ENCODE results near the gene TJP1. TPM values are rescaled to one million over a fixed set of nuclear protein-coding genes. Genes with fewer than 3 reads are reported as not detected.
"Not testable (repeated sequence)": the region's sequence is repeated elsewhere in the genome, so short reads cannot be mapped to it uniquely, and the experiment has no call there.

The TJP1 gene
- total RNA-seq, 1 donor from 2014 or later, result 142 TPM

DNA sequence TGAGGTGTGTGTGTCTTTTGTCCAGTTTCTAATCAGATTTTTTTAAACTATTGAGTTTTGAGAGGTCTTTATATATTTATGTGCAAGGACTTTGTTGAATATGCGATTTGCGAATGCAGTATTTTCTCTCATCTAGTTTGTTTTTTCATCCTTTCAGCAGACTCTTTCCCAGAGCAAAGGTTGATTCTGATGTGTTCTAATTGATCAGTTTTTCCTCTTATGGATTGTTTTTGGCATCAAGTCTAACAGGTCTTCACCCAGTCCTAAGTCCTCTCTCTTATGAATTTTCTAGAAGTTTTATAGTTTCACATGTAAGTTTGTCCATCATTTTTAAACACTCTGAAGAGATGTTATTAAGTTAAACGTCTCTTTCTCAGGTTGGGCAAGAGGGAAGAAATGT, 17.8 kb upstream of the TJP1 start:
- no peak for DNase-seq (ENCODE audit: extremely low read depth, low read depth, low spot score)

DNA sequence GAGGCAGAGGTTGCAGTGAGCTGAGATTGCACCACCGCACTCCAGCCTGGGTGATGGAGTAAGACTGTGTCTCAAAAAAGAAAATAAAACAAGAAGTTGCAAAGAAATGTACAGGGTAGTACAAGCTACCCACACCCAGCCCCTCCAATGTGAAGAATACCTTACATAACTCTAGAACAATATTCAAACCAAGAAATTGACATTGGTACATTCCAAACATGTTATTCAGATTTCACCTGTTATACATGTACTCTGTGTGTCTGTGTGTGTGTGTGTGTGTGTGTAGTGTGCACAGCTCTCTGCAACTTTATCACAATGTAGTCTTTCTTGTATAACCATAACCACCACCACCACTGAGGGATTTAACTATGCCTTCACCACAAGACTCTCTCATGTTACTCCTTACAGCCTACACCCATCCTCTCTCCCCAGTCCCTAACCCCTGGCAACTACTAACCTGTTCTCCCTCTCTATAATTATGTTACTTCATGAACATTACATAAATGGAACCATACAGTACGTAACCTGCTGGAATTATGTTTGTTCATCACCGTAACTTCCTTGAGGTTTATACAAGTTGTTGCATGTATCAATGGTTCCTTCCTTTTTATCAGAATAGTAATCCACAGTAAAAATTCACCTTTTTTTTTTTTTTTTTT, 16.2 kb upstream of the TJP1 start:
- no peak for DNase-seq (ENCODE audit: extremely low read depth, low read depth, low spot score)

DNA sequence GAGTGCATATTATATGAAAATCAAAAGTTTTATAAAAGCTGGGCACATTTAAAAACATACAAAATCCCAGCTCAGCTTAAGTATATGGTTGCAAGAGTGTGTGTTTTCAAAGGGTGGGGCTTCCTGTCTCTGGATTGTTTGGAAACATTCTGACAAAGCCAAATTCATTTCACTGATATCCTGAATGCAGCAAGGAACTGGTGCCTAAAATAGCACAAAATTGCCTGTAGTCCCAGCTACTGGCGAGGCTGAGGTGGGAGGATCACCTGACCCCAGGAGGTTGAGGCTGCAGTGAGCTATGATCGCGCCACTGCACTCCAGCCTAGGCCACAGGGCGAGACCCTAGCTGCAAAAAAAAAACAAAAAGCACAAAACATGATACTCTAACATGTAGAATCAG, 13.0 kb upstream of the TJP1 start:
- DNase-seq (ENCODE audit: extremely low read depth, low read depth, low spot score), result no peak

DNA sequence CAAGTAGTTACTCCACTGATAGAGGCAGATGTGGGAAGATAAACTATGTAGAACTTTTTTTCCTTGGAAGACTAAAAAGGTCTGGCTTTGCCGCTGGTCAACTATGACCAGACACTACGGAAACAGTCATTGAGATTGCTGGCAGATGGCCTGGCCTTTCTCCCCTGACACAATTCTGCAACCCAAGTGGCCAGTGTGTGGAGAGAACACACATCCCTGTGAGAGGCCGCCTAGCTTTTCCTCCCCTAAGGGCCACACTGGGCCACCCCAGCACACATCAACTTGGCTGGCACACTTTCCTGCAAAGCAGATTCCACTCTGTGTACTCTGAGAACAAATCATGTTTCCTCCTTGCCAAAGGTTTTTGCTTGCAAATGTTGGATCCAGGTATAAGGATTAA, 10.4 kb upstream of the TJP1 start:
- DNase-seq (ENCODE audit: extremely low read depth, low read depth, low spot score), result no peak

DNA sequence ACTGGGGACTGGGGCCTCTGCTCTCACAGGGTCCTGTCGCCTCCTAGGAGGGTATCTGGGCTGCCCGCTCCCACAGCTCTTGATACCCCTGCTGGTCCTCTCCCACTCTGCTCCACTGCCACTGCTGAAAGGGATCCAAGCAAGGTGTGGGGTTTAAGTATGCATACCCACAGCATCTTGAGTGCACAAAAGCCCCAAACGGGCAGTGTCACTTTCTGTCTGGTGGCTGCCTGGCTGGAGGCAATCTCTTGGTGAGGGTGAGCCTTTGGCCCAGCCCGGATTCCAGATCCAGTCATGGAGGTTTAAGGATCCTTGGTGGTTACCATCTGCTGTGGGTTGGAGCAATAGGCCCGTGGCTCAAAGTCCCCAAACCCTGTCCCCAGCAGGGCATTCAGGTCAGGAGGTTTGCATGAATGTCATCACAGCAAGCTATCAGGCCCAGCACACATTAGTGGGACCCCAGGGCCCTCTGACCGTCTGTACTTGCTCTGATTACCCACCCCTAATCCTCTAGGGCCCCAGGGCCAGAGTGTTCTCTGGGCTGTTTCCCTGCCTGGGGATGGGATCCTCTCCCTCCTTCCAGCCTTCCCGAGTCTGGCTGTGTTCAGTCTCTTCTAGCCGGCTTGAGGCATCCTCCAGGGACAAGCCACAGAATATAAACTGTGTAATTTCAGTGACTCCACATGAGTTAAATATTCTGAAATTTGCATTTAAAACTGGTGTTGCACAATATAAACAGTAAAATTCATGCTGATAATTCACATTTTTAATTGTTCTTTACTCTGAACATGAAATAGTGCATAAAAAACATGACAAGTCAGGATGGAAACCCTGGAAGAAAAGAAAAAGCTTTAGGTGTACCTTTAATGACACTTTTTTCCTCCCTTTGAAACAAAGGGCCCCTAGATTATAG, 4.9 kb upstream of the TJP1 start:
- no peak for DNase-seq (ENCODE audit: extremely low read depth, low read depth, low spot score)

DNA sequence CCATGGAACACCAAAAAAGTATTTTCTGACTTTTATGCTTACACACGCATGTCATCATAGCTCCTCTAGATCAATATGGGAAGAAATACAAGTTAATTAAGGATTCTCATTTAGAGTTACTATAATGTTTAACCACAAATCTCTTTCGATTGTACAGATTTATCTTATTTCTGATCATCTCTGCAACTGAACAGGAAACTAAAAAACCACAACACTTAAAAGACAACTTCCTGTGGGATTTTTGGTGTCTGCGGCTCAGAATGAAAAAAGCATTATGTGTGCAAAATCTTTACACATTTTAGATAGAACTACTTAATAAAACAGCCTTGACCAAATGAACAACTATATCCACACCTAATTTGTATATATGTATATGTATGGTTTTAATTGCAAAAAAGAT, 3.0 kb upstream of the TJP1 start:
- no peak for DNase-seq (ENCODE audit: extremely low read depth, low read depth, low spot score)

DNA sequence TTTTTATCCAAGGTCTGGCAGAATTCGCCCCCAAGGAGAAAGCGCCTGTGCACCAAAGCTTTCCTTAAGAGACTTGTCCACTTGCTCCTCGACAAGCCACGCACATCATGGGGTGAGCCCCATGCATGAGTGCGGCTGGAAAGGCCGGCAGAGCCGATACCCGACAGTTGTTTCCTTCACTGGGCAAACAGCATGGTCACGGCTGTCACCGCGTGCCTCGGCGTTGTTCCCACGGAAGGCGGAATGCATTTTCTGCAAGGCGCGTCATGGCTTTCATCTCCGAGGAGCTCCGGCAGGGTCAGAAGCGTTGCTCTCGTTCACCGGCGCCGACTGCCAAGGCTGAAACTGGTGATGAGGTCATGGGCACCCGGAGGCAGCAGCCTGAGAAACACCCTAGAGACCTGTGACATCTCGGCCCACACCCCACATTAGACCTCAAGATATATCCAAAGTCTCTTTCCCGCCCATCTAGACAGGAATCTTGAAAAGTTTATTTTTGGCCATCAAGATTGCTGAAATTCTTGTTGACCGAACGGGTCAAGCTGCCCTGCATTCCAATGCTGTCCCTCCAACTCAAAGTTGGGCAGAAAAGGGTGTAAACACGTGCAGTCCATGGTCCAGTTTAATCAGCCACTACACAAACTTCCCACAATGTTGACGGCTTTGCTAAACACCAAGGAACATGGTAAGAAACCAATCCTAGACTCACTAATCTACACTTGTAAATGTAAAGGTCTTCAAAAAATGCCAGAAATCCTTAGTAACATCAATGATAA, 604 bp upstream of the TJP1 start:
- DNase-seq (ENCODE audit: extremely low read depth, low read depth, low spot score), result no peak

DNA sequence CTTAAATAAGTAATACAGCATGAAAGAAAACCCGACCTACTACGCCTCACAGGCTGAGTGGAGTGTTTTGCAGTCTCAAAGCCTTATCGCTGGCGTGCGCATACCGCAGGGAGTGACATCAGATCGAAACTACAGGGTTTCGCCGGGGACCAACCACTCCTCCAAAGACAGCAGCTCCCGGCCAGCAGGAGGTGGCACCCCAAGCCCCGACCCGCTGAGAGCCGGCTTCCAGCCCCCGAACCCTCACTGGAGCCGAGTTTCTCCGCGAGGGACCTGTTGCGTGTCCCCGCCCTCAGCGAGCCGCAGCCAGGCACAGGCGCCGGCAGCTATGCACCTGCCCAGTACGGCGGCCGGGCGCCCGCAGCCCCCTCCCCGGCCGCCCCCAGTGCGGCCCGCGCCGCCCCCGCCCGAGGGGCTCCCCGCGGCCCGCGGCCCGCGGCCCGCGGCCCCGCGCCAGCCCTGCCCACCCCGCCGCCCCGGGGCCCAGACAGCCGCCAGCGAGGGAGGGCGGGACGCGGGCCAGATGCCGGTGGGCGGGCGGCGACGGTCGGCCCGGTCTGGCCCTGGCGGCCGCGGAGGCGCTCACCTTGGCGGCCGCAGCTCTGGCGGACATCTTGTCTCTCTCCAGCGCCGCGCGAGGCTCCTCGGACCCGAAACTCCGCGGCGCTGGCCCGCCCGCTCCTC, 710 bp downstream of the TJP1 start:
- DNase-seq (ENCODE audit: extremely low read depth, low read depth, low spot score), result no peak

DNA sequence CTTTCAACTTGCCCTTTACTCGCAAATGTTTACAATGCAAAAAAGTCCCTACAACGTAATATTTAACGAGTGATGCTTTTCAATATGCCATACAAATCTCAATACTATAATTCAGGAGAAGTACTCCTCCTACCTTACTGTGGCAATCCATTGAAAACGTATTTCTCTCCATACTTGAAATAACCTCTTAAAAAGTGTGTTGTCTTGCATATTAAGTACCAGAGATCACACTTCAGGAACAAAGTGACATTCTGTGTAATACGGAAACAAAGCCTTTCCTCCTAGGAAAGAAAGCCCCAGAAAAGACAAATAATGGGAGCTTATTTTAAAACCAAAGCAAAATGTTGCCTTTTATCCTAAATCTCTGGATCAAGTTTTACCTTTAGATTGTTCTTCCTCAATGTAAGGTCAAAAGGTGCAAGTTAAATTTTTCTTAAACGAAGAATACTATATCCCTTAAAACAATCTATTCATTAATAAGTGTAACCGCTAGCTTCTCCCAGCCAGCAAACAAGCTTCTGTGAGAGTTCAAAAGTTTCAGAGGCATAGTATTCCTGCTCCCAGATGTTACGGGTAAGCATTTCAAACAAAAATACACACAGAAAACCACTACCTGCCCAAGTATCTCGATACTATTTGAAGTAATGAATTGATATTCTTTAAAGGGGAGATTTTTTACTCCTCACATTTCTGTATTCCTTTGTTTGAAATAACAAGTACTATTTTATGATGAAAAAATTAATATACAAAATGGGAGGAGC, 1.7 kb downstream of the TJP1 start:
- DNase-seq (ENCODE audit: extremely low read depth, low read depth, low spot score), result no peak

DNA sequence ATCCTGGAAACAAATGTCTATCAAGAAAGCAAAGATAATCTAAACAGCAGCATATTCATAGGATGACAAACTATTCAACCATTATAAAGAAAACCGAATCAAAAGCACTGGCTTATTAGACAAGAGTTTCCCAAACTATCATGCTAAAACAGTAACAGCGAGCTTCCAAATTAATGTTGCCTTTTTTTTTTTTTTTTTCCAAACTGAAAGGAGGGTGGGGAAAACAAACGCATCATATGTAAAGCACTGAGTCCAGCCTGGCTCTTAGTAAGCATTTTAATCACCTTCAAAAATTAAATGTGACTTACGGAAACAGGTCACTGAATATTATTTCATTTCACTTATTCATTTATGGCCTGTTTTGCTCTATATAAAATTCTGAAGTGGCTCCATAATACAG, 2.3 kb downstream of the TJP1 start:
- DNase-seq (ENCODE audit: extremely low read depth, low read depth, low spot score), result no peak

DNA sequence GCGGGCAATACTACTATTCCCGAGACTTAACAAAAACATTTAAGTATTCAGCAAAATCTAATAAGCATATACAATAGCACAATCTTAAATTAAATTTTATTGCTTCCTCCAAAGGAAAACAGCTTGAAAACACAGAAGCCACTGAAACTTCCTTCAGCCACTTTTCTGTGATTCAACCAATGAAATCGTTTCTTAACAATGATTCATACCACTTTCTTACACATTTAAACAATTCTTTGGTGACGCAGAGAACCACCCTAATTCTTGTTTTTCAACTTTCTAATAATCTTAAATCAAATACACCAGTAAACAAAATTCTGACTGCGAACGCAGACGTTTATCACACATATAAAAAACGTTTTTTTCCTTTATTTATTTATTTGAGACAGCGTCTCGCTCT, 4.1 kb downstream of the TJP1 start:
- no peak for DNase-seq (ENCODE audit: extremely low read depth, low read depth, low spot score)

DNA sequence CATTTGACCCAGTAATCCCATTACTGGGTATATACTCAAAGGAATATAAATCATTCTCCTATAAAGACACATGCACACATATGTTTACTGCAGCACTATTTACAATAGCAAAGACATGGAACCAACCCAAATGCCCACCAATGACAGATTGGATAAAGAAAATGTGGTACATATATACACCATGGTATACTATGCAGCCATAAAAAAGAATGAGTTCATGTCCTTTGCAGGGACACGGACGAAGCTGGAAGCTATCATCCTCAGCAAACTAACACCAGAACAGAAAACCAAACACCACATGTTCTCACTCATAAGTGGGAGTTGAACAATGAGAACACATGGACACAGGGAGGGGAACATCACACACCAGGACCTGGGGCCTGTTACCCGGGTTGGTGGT, 4.8 kb downstream of the TJP1 start:
- DNase-seq (ENCODE audit: extremely low read depth, low read depth, low spot score), result not testable (repeated sequence)

DNA sequence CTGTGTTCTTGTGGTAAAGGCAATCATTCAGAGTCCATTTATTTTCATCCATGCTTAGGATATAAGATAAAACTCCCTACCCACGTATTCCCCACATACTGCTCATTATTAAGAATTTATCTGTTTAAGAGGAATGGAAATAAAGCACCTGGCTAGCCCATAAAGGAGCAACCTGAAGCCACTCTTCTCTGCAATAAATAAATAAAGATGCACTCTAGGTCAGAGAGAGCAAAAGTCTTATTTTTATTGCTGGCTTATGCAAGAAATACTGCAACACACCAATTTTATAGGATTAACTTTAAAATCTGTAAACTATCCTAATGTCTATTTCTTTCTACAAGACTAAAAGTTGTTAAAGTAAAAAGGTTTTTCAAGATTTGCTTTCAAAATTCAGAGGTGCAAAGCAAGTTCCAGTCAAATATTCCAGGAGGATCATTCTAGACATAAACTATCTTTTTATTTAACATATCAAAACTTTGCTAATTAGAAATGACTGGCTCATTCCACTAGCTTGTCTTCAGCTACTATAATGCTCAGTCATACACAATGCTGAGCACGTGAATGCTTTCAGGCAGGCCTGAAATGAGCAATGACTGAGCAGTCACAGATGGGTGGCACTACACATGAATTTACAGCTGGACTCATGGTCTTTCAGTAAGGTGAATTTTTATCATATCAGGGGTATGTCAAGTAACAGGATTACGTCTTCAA, 7.1 kb downstream of the TJP1 start:
- no peak for DNase-seq (ENCODE audit: extremely low read depth, low read depth, low spot score)

DNA sequence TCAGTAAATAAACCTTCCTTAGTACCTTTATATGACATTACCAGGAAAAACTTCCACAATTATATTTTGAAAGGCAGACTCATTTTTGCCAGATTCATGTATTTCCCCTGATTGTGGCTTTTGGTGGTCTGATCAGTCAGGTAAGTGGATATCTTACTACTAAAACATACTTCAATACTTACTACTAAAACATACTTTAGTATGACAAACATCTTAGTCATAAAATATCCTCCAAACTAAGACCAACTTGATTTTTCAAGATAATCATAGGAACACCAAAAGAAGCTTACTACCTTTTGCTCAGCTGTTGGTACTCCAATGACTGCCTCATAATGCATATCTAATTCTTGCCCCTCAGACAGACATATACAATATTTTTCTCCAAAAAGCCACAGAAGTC, 9.3 kb downstream of the TJP1 start:
- DNase-seq (ENCODE audit: extremely low read depth, low read depth, low spot score), result no peak

DNA sequence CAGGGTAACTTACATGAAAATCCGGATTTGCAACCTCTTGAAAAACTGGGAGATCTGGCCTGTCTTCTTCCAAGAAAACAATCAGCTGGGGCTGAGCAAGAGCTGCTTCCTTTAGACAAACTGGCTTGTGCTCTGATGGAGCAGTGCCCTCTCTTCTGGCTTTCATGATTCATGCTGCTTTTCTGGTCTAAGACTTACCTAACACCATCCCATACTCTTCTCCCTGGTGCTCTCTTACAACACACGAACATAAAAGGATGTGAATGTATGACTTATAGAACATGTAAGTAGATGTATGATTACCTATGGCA, 9.9 kb downstream of the TJP1 start:
- no peak for DNase-seq (ENCODE audit: extremely low read depth, low read depth, low spot score)

DNA sequence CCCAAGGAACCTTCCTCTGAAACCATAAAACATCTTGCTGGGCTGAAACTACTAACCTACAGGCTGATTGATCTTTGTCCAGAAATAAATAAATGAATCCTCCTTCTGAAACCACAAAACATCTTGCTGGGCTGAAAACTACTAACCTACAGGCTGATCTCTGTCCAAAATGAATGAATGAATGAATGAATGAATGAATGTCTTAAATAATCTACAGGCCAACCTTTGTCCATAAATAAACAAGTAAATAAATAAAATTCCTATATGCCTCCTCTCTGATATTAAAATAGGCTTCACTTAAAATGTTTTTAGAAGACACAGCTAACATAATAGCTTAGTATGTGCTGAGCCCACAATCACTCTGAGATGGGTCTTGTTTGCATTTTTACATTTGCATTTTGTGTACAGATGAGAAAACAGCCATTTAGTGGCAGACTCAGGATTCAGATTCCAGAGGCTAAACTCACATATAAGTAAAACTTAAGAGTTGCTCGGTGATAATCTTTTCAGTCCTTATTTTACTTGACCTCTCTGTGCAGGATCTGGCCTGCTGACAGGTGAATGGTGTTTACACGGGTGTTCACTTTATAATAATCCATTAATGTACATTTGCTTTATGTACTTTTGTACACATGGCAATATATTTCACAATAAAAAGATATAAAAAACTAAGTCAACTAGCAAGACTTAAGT, 10.4 kb downstream of the TJP1 start:
- no peak for DNase-seq (ENCODE audit: extremely low read depth, low read depth, low spot score)

DNA sequence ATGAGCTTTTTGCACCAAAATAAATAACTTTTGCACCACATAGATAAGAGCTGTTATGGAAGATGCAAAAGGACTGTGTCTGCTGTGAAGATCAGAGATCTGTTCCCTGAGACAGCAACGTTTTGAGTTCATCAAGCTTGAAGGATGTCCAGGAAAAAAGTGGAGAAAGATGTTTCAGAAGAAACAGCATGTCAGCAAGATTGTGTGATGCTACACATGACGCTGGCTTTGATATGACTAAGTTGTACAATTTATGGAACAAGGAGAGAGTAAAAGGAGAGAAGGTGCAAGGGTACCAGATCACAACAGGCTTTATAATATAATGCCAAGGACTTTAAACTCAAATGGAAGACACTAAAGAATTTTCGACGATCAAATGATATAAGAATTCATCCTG, 16.6 kb downstream of the TJP1 start:
- no peak for DNase-seq (ENCODE audit: extremely low read depth, low read depth, low spot score)

DNA sequence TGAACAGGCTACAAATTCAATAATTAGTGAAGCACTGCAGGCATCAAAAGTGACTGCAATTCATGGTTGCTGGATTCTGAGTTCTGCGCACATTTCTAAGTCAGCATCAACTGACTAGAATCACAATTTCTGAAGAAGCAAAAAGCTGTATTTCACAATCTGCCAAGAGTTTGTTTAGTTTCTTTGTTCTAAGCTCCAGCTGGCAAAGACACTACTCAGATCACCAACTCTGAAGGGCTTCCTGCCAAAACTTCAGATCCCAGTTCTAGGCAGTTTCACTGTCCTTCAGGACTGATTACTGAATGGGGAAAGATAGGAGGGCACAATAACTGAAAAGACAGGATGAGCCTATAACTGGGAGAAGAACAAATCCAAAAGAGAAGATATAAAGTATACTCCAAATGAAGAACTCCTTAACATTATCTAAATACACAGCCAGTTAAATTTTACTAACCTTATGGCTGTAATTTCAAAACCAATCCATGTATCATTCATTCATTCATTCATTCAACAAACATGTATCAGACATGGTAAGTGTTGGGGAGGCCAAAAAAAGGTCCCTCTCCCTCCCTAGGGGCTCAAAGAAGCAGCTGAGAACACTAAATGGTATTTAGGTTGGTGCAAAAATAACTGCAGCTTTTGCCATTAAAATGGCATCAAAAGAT, 17.1 kb downstream of the TJP1 start:
- DNase-seq (ENCODE audit: extremely low read depth, low read depth, low spot score), result no peak

DNA sequence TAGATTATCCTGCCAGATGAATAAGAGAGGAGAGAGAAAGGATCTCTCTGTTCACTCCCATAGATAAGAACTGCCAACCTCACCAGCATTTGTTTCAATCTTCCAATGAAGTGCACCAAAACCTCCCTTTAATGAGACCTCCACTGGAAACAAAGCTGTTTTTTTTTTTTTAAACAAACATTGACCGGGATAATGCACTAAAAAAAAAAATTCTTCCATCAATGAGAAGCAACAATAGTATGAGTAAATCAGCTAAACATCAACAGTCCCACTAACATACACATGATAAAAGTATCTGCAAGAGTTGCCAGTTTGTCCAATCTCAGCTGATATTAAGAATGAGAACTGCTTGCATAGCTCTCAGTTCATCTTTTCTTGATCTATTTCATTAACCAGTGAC, 19.9 kb downstream of the TJP1 start:
- DNase-seq (ENCODE audit: extremely low read depth, low read depth, low spot score), result no peak

Data from glomerular endothelial cell (primary cell).